NOMO-1 (cell line): ENCODE results near the gene INSYN2B.
"Not testable (repeated sequence)": the region's sequence is repeated elsewhere in the genome, so short reads cannot be mapped to it uniquely, and the experiment has no call there.

Experiments
- DNase-seq, 2 experiments: peaks; one replicate each; lab custom pipeline; 2025; ENCODE audit not compliant: unreplicated experiment in 2 of 2; lab: John Stamatoyannopoulos, UW

INSYN2B gene

GRCh38 chr5:169861934-169862333 lies 118.4 kb downstream of the INSYN2B start:
- DNase-seq: no peak

GRCh38 chr5:169861433-169861832 lies 118.9 kb downstream of the INSYN2B start:
- no peak for DNase-seq

- no peak for DNase-seq
Observed at GRCh38 chr5:169860585-169860984, 119.7 kb downstream of the INSYN2B start.

GRCh38 chr5:169856571-169856970 lies 123.7 kb downstream of the INSYN2B start:
- DNase-seq: no peak

- no peak for DNase-seq
Observed at GRCh38 chr5:169851321-169851850, 128.9 kb downstream of the INSYN2B start.

GRCh38 chr5:169850409-169850808 lies 129.9 kb downstream of the INSYN2B start:
- no peak for DNase-seq

GRCh38 chr5:169848792-169849191 lies 131.5 kb downstream of the INSYN2B start:
- DNase-seq: no peak

- no peak for DNase-seq
Observed at GRCh38 chr5:169848271-169848670, 132.0 kb downstream of the INSYN2B start.

- DNase-seq: no peak
Observed at GRCh38 chr5:169847519-169847918, 132.8 kb downstream of the INSYN2B start.

GRCh38 chr5:169842699-169843098 lies 137.6 kb downstream of the INSYN2B start:
- no peak for DNase-seq

- no peak for DNase-seq
Observed at GRCh38 chr5:169840405-169840804, 139.9 kb downstream of the INSYN2B start.

GRCh38 chr5:169838688-169839087 lies 141.6 kb downstream of the INSYN2B start:
- no peak for DNase-seq

- no peak for DNase-seq
Observed at GRCh38 chr5:169837686-169838085, 142.6 kb downstream of the INSYN2B start.

- no peak for DNase-seq
Observed at GRCh38 chr5:169836835-169837536, 143.3 kb downstream of the INSYN2B start.

- DNase-seq: not testable (repeated sequence)
Observed at GRCh38 chr5:169834540-169834939, 145.8 kb downstream of the INSYN2B start.

GRCh38 chr5:169833681-169834292 lies 146.5 kb downstream of the INSYN2B start:
- DNase-seq: not testable (repeated sequence)

GRCh38 chr5:169832845-169833244 lies 147.4 kb downstream of the INSYN2B start:
- no peak for DNase-seq

GRCh38 chr5:169832304-169832703 lies 148.0 kb downstream of the INSYN2B start:
- DNase-seq: no peak

- DNase-seq: no peak
Observed at GRCh38 chr5:169831331-169831730, 149.0 kb downstream of the INSYN2B start.

- DNase-seq: no peak
Observed at GRCh38 chr5:169828385-169828784, 151.9 kb downstream of the INSYN2B start.

GRCh38 chr5:169827769-169828168 lies 152.5 kb downstream of the INSYN2B start:
- DNase-seq: no peak

- no peak for DNase-seq
Observed at GRCh38 chr5:169826618-169827017, 153.7 kb downstream of the INSYN2B start.
